Sigmoid colon (tissue), 4 donors: ENCODE measurements around the gene KCNAB2.

Experiments
- CTCF ChIP-seq, 4 experiments: fragments of 450-650 bp in 3 of 4; fragments of 200-600 bp in 1 of 4; IDR thresholded peaks; one replicate each; pipeline ENCODE4 v1.5.1; 2016 to 2019; ENCODE audit warnings: antibody characterized with exemption in 4 of 4, mild to moderate bottlenecking in 3 of 4, moderate library complexity in 2 of 4
- EP300 ChIP-seq, 4 donors: sonication (generic); formaldehyde crosslinking; IDR thresholded peaks; one replicate each; pipeline ENCODE4 v1.6.1; 2017; ENCODE audit warnings: antibody characterized with exemption in 4 of 4
- POLR2A ChIP-seq, 2 donors: fragments of 450-650 bp; IDR thresholded peaks; one replicate each; pipeline ENCODE4 v1.6.1; 2016; ENCODE audit warnings: antibody characterized with exemption in 2 of 2, mild to moderate bottlenecking in 2 of 2, moderate library complexity in 2 of 2
- POLR2AphosphoS5 ChIP-seq, 4 donors: sonication (generic); formaldehyde crosslinking; IDR thresholded peaks; one replicate each; pipeline ENCODE4 v1.6.1; 2017; ENCODE audit warnings: antibody characterized with exemption in 4 of 4

GRCh38 chr1:6143395-6143794 is 97.7 kb downstream of the KCNAB2 start:
- TF ChIP-seq CTCF (IDR thresholded peaks at IDR 0.05) (no peak), POLR2A (IDR thresholded peaks at IDR 0.05) (no peak), EP300 (IDR thresholded peaks at IDR 0.05) (no peak), POLR2AphosphoS5 (IDR thresholded peaks at IDR 0.05) (no peak)
